ENCODE measurements around the gene NPAS3.

GRCh38 chr14:33679461-33680225 lies 741.0 kb downstream of the NPAS3 start:
- TF ChIP-seq POLR2A (IDR thresholded peaks at IDR 0.05) = no peak
- no peak for TF ChIP-seq CTCF (IDR thresholded peaks at IDR 0.05)
